ENCODE measurements around the gene DCAF8.

Gene DCAF8

GRCh38 chr1:160260406-160261382 is 1.7 kb downstream of the DCAF8 start:
- Histone ChIP-seq H3K27ac (ENCODE audit: low read depth, low read length) (peak overlapping the region; percentile 96), H3K4me3 (ENCODE audit: low read depth, low read length) (peak overlapping the region; percentile 95), H3K9ac (ENCODE audit: low read depth, low read length) (peak overlapping the region; percentile 89; the same call in 1 of the 2 replicates), H3K36me3 (ENCODE audit: control insufficient read depth, insufficient read depth, low read length) (peaks cover 10% of the 10 kb centered on the region), H3K27me3 (ENCODE audit: control insufficient read depth, insufficient read depth, low read length) (no peaks in the 10 kb centered on the region), H3K9me3 (ENCODE audit: control insufficient read depth, insufficient read depth, low read length) (no peaks in the 10 kb centered on the region), H3K4me1 (ENCODE audit: control insufficient read depth, insufficient read depth, low read length) (peaks cover 19% of the 10 kb centered on the region)

- Histone ChIP-seq H3K36me3 (ENCODE audit: control insufficient read depth, insufficient read depth, low read length) (peaks cover 21% of the 10 kb centered on the region), H3K27ac (ENCODE audit: low read depth, low read length) (no peak overlapping the region), H3K4me1 (ENCODE audit: control insufficient read depth, insufficient read depth, low read length) (peaks cover 19% of the 10 kb centered on the region), H3K9me3 (ENCODE audit: control insufficient read depth, insufficient read depth, low read length) (no peaks in the 10 kb centered on the region), H3K9ac (ENCODE audit: low read depth, low read length) (no peak overlapping the region), H3K27me3 (ENCODE audit: control insufficient read depth, insufficient read depth, low read length) (no peaks in the 10 kb centered on the region), H3K4me3 (ENCODE audit: low read depth, low read length) (no peak overlapping the region)
Observed at GRCh38 chr1:160258177-160258798, 4.1 kb downstream of the DCAF8 start.

GRCh38 chr1:160257411-160258015 is 4.8 kb downstream of the DCAF8 start:
- Histone ChIP-seq H3K9me3 (ENCODE audit: control insufficient read depth, insufficient read depth, low read length) (no peaks in the 10 kb centered on the region), H3K36me3 (ENCODE audit: control insufficient read depth, insufficient read depth, low read length) (peaks cover 21% of the 10 kb centered on the region), H3K27ac (ENCODE audit: low read depth, low read length) (peak overlapping the region; percentile 48), H3K27me3 (ENCODE audit: control insufficient read depth, insufficient read depth, low read length) (no peaks in the 10 kb centered on the region), H3K9ac (ENCODE audit: low read depth, low read length) (no peak overlapping the region), H3K4me3 (ENCODE audit: low read depth, low read length) (no peak overlapping the region; the same call in 1 of the 2 replicates), H3K4me1 (ENCODE audit: control insufficient read depth, insufficient read depth, low read length) (peaks cover 13% of the 10 kb centered on the region)

- Histone ChIP-seq H3K9ac (ENCODE audit: low read depth, low read length) (no peak overlapping the region), H3K27me3 (ENCODE audit: control insufficient read depth, insufficient read depth, low read length) (no peaks in the 10 kb centered on the region), H3K9me3 (ENCODE audit: control insufficient read depth, insufficient read depth, low read length) (no peaks in the 10 kb centered on the region), H3K4me3 (ENCODE audit: low read depth, low read length) (no peak overlapping the region), H3K27ac (ENCODE audit: low read depth, low read length) (no peak overlapping the region), H3K4me1 (ENCODE audit: control insufficient read depth, insufficient read depth, low read length) (peaks cover 13% of the 10 kb centered on the region), H3K36me3 (ENCODE audit: control insufficient read depth, insufficient read depth, low read length) (peaks cover 23% of the 10 kb centered on the region)
Observed at GRCh38 chr1:160256396-160257046, 5.8 kb downstream of the DCAF8 start.

- H3K9ac ChIP-seq (ENCODE audit: low read depth, low read length): no peak overlapping the region
- no peak overlapping the region for H3K4me3 ChIP-seq (ENCODE audit: low read depth, low read length)
- no peaks in the 10 kb centered on the region for H3K27me3 ChIP-seq (ENCODE audit: control insufficient read depth, insufficient read depth, low read length)
- H3K9me3 ChIP-seq (ENCODE audit: control insufficient read depth, insufficient read depth, low read length): no peaks in the 10 kb centered on the region
- H3K4me1 ChIP-seq (ENCODE audit: control insufficient read depth, insufficient read depth, low read length): peaks cover 9% of the 10 kb centered on the region
- no peak overlapping the region for H3K27ac ChIP-seq (ENCODE audit: low read depth, low read length)
- H3K36me3 ChIP-seq (ENCODE audit: control insufficient read depth, insufficient read depth, low read length): peaks cover 27% of the 10 kb centered on the region
Observed at GRCh38 chr1:160255781-160256300, 6.5 kb downstream of the DCAF8 start.

GRCh38 chr1:160251687-160252526 is 10.4 kb downstream of the DCAF8 start:
- Histone ChIP-seq H3K4me3 (ENCODE audit: low read depth, low read length) (no peak overlapping the region), H3K36me3 (ENCODE audit: control insufficient read depth, insufficient read depth, low read length) (peaks cover 21% of the 10 kb centered on the region), H3K27ac (ENCODE audit: low read depth, low read length) (no peak overlapping the region), H3K9ac (ENCODE audit: low read depth, low read length) (no peak overlapping the region), H3K9me3 (ENCODE audit: control insufficient read depth, insufficient read depth, low read length) (no peaks in the 10 kb centered on the region), H3K4me1 (ENCODE audit: control insufficient read depth, insufficient read depth, low read length) (no peaks in the 10 kb centered on the region), H3K27me3 (ENCODE audit: control insufficient read depth, insufficient read depth, low read length) (no peaks in the 10 kb centered on the region)

GRCh38 chr1:160251011-160251410 is 11.3 kb downstream of the DCAF8 start:
- Histone ChIP-seq H3K9ac (ENCODE audit: low read depth, low read length) (no peak overlapping the region), H3K4me3 (ENCODE audit: low read depth, low read length) (no peak overlapping the region), H3K9me3 (ENCODE audit: control insufficient read depth, insufficient read depth, low read length) (no peaks in the 10 kb centered on the region), H3K27ac (ENCODE audit: low read depth, low read length) (no peak overlapping the region), H3K4me1 (ENCODE audit: control insufficient read depth, insufficient read depth, low read length) (no peaks in the 10 kb centered on the region), H3K27me3 (ENCODE audit: control insufficient read depth, insufficient read depth, low read length) (no peaks in the 10 kb centered on the region), H3K36me3 (ENCODE audit: control insufficient read depth, insufficient read depth, low read length) (peaks cover 21% of the 10 kb centered on the region)

GRCh38 chr1:160247053-160247452 is 15.3 kb downstream of the DCAF8 start:
- peaks cover 31% of the 10 kb centered on the region for H3K36me3 ChIP-seq (ENCODE audit: control insufficient read depth, insufficient read depth, low read length)
- no peak overlapping the region for H3K4me3 ChIP-seq (ENCODE audit: low read depth, low read length)
- H3K27ac ChIP-seq (ENCODE audit: low read depth, low read length): no peak overlapping the region
- H3K4me1 ChIP-seq (ENCODE audit: control insufficient read depth, insufficient read depth, low read length): no peaks in the 10 kb centered on the region
- H3K9ac ChIP-seq (ENCODE audit: low read depth, low read length): no peak overlapping the region
- H3K9me3 ChIP-seq (ENCODE audit: control insufficient read depth, insufficient read depth, low read length): no peaks in the 10 kb centered on the region
- H3K27me3 ChIP-seq (ENCODE audit: control insufficient read depth, insufficient read depth, low read length): no peaks in the 10 kb centered on the region

- Histone ChIP-seq H3K9me3 (ENCODE audit: control insufficient read depth, insufficient read depth, low read length) (no peaks in the 10 kb centered on the region), H3K4me1 (ENCODE audit: control insufficient read depth, insufficient read depth, low read length) (no peaks in the 10 kb centered on the region), H3K27ac (ENCODE audit: low read depth, low read length) (no peak overlapping the region), H3K9ac (ENCODE audit: low read depth, low read length) (no peak overlapping the region), H3K27me3 (ENCODE audit: control insufficient read depth, insufficient read depth, low read length) (no peaks in the 10 kb centered on the region), H3K4me3 (ENCODE audit: low read depth, low read length) (no peak overlapping the region), H3K36me3 (ENCODE audit: control insufficient read depth, insufficient read depth, low read length) (peaks cover 35% of the 10 kb centered on the region)
Observed at GRCh38 chr1:160245434-160245833, 16.9 kb downstream of the DCAF8 start.

- H3K4me1 ChIP-seq (ENCODE audit: control insufficient read depth, insufficient read depth, low read length): no peaks in the 10 kb centered on the region
- no peaks in the 10 kb centered on the region for H3K27me3 ChIP-seq (ENCODE audit: control insufficient read depth, insufficient read depth, low read length)
- H3K9ac ChIP-seq (ENCODE audit: low read depth, low read length): no peak overlapping the region
- H3K36me3 ChIP-seq (ENCODE audit: control insufficient read depth, insufficient read depth, low read length): peaks cover 46% of the 10 kb centered on the region
- no peak overlapping the region for H3K4me3 ChIP-seq (ENCODE audit: low read depth, low read length)
- H3K27ac ChIP-seq (ENCODE audit: low read depth, low read length): no peak overlapping the region
- no peaks in the 10 kb centered on the region for H3K9me3 ChIP-seq (ENCODE audit: control insufficient read depth, insufficient read depth, low read length)
Observed at GRCh38 chr1:160244209-160244608, 18.1 kb downstream of the DCAF8 start.
